ENCODE results near the gene GOLT1A. TPM values are rescaled to one million over a fixed set of nuclear protein-coding genes. Genes with fewer than 3 reads are reported as not detected.

Gene GOLT1A
- total RNA-seq, 1 experiment from 2014 or later, result 0.49 TPM

GRCh38 chr1:204251286-204251685 lies 37.5 kb upstream of the GOLT1A start:
- Histone ChIP-seq H3K36me3 (ENCODE audit: control insufficient read depth, insufficient read depth, low read length) (no peaks in the 10 kb centered on the region), H3K4me3 (ENCODE audit: low read depth in 2 of 2, low read length in 2 of 2) (no peak overlapping the region), H3K27ac (ENCODE audit: low read length) (no peak overlapping the region), H3K27me3 (ENCODE audit: control insufficient read depth, insufficient read depth, low read length) (no peaks in the 10 kb centered on the region), H3K9me3 (ENCODE audit: control insufficient read depth, insufficient read depth, low read depth, low read length) (no peaks in the 10 kb centered on the region), H3K4me1 (ENCODE audit: control insufficient read depth, insufficient read depth, low read length) (peaks cover 4% of the 10 kb centered on the region; the same call in 1 of the 2 replicates)
- BruUV-seq (replicated peaks), result no TSS peak
- POLR2A ChIA-PET, result no interaction called here
- in situ Hi-C loops (cut with HindIII; ENCODE audit: low pct_unique_long_range_greater_than_20kb, low sequenced_read_pairs), result no loop called here
- intact Hi-C loops (cut with micrococcal nuclease; ENCODE audit: unreplicated experiment), result loop anchor here (10.0 kb wide), 1 partner anchor 114 kb away; no protein-coding TSS in a partner anchor
- CTCF ChIA-PET, result no interaction called here
- no peak for TF ChIP-seq TCF7L2 (IDR thresholded peaks at IDR 0.05; ENCODE audit: low read depth, low read length)
- TF ChIP-seq, protein P1, sequence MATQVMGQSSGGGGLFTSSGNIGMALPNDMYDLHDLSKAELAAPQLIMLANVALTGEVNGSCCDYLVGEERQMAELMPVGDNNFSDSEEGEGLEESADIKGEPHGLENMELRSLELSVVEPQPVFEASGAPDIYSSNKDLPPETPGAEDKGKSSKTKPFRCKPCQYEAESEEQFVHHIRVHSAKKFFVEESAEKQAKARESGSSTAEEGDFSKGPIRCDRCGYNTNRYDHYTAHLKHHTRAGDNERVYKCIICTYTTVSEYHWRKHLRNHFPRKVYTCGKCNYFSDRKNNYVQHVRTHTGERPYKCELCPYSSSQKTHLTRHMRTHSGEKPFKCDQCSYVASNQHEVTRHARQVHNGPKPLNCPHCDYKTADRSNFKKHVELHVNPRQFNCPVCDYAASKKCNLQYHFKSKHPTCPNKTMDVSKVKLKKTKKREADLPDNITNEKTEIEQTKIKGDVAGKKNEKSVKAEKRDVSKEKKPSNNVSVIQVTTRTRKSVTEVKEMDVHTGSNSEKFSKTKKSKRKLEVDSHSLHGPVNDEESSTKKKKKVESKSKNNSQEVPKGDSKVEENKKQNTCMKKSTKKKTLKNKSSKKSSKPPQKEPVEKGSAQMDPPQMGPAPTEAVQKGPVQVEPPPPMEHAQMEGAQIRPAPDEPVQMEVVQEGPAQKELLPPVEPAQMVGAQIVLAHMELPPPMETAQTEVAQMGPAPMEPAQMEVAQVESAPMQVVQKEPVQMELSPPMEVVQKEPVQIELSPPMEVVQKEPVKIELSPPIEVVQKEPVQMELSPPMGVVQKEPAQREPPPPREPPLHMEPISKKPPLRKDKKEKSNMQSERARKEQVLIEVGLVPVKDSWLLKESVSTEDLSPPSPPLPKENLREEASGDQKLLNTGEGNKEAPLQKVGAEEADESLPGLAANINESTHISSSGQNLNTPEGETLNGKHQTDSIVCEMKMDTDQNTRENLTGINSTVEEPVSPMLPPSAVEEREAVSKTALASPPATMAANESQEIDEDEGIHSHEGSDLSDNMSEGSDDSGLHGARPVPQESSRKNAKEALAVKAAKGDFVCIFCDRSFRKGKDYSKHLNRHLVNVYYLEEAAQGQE (IDR thresholded peaks at IDR 0.05; ENCODE audit: insufficient read depth in 1 of 2, low read depth in 2 of 2, low read length in 1 of 2), result no peak
- TF ChIP-seq POLR2AphosphoS5 (IDR thresholded peaks at IDR 0.05; ENCODE audit: low read depth, low read length), result no peak
- no peak for TF ChIP-seq SIN3A (IDR thresholded peaks at IDR 0.05; ENCODE audit: borderline replicate concordance, insufficient read depth, low read depth, low read length)
- TF ChIP-seq, protein P2, sequence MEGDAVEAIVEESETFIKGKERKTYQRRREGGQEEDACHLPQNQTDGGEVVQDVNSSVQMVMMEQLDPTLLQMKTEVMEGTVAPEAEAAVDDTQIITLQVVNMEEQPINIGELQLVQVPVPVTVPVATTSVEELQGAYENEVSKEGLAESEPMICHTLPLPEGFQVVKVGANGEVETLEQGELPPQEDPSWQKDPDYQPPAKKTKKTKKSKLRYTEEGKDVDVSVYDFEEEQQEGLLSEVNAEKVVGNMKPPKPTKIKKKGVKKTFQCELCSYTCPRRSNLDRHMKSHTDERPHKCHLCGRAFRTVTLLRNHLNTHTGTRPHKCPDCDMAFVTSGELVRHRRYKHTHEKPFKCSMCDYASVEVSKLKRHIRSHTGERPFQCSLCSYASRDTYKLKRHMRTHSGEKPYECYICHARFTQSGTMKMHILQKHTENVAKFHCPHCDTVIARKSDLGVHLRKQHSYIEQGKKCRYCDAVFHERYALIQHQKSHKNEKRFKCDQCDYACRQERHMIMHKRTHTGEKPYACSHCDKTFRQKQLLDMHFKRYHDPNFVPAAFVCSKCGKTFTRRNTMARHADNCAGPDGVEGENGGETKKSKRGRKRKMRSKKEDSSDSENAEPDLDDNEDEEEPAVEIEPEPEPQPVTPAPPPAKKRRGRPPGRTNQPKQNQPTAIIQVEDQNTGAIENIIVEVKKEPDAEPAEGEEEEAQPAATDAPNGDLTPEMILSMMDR (IDR thresholded peaks at IDR 0.05), result no peak
- no peak for DNase-seq (ENCODE audit: low read depth, low spot score)
- no peak for ATAC-seq

DNA sequence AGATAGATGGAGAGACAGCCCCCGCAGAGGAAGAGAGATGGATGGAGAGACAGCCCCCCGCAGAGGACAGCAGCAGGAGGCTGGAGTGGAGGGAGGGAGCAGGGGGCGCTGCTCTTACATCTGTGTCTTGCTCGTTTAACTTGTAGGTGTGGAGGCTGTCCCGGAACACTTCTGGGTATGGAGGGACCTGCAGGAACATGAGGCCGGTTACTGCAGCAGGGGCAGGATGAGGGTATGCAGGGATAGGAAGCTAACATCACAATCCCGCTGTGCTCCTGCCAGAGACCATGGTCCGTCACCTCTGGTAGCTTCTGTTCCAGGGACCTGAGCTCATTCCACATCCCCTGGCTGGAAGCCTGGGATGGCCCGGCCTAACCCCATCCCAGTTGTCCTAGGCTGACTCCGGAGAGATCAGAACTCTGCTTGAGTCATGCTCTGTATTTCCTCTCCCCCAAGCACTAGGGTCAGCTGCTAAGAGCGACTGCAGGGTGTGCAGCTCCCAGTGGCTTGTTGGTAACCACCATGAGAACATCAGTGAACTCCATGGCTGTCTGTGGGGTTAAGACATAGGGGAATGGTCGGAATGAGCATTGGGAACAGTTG lies 36.7 kb upstream of the GOLT1A start:
- DNase-seq (ENCODE audit: low read depth, low spot score) (no peak), ATAC-seq (no peak)
- Histone ChIP-seq H3K36me3 (ENCODE audit: control insufficient read depth, insufficient read depth, low read length) (no peaks in the 10 kb centered on the region), H3K4me3 (ENCODE audit: low read depth in 2 of 2, low read length in 2 of 2) (no peak overlapping the region), H3K27ac (ENCODE audit: low read length) (no peak overlapping the region), H3K27me3 (ENCODE audit: control insufficient read depth, insufficient read depth, low read length) (no peaks in the 10 kb centered on the region), H3K4me1 (ENCODE audit: control insufficient read depth, insufficient read depth, low read length) (peaks cover 2% of the 10 kb centered on the region; the same call in 1 of the 2 replicates), H3K9me3 (ENCODE audit: control insufficient read depth, insufficient read depth, low read depth, low read length) (no peaks in the 10 kb centered on the region)
- ChIA-PET POLR2A (no interaction called here), CTCF (interaction anchor here (0.5 kb wide), 1 partner anchor 100 kb away, joined by 3 read pairs; no protein-coding TSS in a partner anchor)
- intact Hi-C loops (cut with micrococcal nuclease; ENCODE audit: unreplicated experiment) (loop anchor here (10.0 kb wide), 1 partner anchor 114 kb away; no protein-coding TSS in a partner anchor), in situ Hi-C loops (cut with HindIII; ENCODE audit: low pct_unique_long_range_greater_than_20kb, low sequenced_read_pairs) (no loop called here)
- TF ChIP-seq TCF7L2 (IDR thresholded peaks at IDR 0.05; ENCODE audit: low read depth, low read length) (no peak), POLR2AphosphoS5 (IDR thresholded peaks at IDR 0.05; ENCODE audit: low read depth, low read length) (no peak), SIN3A (IDR thresholded peaks at IDR 0.05; ENCODE audit: borderline replicate concordance, insufficient read depth, low read depth, low read length) (no peak)
- TF ChIP-seq, protein P1 (IDR thresholded peaks at IDR 0.05; ENCODE audit: insufficient read depth in 1 of 2, low read depth in 2 of 2, low read length in 1 of 2), result no peak
- TF ChIP-seq, protein P2 (IDR thresholded peaks at IDR 0.05), result no peak
- no TSS peak for BruUV-seq (replicated peaks)
